CD1c-positive myeloid dendritic cell (primary cell): ENCODE measurements around the gene HIBADH.
"Not testable (repeated sequence)": the region's sequence is repeated elsewhere in the genome, so short reads cannot be mapped to it uniquely, and the experiment has no call there.

Experiments used
- DNase-seq: peaks from one replicate; pipeline ENCODE4 v3.0.0-alpha.2; 2016; ENCODE audit errors: extremely low spot score

The HIBADH gene

DNA sequence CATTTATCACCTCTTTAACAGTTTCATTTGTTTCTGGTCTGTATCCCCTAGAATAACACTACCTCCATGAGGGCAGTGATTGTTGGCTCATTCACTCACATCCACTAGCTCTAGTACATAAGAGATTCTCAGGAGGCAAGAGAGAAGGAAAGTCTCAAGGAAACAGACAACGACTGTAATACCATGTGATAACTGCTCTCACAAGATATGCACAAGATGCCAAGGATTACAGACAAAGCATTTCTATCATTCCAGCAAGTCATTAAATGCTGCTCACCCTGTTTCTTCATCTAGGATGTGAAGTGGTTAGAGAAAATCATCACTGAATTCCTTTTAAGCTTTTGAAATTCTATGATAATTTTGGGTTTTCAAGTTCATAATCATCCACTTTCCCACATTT lies 115.3 kb downstream of the HIBADH start:
- DNase-seq: no peak

DNA sequence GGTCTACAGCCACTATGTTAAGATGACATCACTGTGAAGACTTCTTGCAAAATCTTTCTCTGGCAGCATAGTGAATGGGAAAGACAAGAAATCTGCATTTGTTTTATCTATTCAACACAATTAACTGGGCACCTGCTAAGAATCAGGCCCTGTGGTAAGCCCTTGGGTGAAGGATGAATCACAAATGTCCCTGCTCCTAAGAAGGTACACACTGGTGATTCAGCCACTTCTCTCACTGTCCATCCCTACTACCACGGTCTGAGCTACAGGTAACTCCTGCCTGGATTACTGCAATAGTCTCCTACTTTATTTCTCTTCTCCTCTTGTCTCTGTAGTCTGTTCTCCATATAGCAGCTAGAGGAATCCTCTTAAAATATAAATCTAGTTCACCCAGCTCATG lies 116.1 kb downstream of the HIBADH start:
- no peak for DNase-seq

DNA sequence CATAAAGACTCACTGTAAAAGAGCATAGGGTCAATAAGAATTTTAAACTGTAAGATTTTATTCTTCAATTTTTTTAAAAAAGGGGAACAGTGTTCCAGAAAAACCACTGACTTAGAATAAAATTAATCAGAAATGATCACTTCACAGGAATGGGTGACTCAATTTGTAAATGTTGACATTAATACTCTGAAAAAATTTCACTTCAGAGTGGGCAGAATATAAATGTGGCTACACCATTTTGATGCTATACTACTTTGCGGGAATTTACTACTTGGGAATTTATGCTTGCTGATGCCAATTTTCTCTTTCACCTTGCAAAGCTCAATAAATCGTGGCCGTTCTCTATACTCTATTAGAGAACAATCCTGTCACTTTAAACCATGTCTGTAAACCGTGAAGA lies 126.9 kb downstream of the HIBADH start:
- no peak for DNase-seq

DNA sequence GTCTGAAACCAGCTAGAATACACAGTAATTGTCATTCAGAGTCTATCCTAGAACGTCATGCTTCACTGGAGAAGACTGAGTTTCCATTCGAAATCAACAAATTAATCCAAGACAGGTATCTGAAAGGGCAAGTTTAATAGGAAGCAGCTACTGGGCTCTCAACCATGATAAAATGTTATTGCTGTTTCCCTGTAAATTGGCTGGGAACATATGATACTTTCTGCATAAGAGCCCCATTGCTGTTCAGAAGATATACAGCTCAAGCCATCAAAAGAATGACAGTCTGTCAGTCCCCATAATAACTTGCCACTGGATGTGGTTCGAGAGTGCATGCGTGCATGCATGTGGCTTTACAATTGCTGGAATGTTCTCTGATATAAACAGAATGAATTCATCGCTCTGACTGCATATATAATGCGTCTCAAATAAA lies 129.0 kb downstream of the HIBADH start:
- no peak for DNase-seq

DNA sequence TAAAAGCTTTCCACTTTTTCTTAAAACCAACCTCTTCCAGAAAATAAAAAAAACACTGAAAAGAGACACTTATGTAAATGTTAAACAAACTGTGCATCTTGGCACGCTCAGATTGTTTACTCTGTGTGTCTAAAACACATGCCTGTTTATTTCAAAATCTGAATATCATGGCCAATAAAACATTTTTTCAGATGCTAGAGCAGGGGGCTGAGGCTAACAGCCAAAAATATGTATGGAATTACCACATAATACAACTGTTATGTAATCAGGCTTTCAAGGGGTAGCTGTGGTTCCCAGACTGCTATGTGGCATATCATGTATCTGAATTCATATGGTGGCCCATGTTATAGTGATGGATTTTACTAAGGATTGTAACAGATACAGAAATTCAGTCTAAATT lies 130.4 kb downstream of the HIBADH start:
- no peak for DNase-seq

DNA sequence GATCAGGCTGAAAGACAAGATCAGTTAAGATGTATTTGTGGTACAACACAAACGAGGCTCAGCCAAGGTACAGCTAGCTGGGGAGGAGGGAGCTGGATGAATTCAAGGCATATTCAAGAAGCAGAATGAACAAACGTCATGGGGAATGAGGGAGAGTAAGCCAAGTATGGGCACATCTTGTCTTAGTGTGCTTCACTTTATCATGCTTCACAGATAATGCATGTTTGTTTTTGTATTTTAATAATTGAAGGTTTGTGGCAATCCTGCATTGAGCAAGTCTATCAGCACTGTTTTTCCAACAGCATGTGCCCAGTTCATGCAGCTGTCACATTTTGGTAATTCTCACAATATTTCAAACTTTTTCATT lies 135.4 kb downstream of the HIBADH start:
- DNase-seq: no peak

DNA sequence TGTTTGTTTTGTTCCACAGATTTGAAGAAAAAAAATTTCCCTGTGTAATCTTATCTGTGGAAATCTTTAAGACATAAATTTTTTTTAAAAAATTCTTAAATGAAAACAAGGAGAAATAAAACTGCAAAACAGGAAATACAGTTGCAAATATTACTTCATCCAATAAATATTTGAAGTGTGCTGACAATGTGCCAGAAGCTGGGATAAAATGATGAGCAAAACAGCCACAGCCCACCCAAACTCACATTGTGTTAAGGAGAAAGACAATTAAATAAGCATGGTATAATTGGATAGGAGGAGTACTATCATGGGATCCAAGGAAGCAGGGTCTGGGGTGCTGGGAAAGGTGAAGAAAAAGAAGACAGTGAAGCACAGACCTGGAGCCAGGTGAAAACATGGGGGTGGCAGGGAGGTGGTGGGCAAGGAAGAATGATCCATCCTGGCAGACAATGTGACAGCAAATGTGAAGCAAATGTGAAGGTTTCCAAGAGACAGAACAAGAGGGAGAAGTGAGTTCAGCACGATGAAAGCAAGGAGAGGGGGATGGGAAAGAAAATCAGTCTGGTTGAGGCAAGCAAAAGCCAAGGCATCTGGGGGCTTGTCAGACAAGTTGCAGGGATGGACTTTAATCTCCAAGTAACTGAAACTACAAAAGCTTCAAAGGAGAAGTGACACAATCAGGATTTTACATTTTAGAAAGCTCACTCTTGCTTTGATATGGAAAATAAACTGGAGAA lies 135.9 kb downstream of the HIBADH start:
- DNase-seq: no peak

DNA sequence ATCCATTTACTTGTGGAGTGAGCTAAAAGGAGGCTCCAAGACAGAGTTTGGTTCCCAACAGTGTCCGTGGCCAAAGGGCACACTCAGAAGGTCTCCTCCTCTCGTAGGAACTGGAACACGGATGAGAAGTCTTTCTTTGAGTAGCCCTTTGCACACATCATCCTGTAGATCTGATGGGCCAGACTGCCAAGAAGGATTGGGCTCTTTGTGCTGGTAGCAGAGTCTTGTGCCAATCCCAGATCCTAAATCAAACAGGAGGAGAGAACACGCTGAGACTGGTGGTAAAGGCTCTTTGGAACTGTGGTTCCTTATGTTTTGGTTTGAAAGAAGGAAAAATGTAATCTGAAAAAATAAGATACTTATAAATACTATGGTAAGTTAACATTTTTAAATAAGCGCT lies 136.6 kb downstream of the HIBADH start:
- no peak for DNase-seq

DNA sequence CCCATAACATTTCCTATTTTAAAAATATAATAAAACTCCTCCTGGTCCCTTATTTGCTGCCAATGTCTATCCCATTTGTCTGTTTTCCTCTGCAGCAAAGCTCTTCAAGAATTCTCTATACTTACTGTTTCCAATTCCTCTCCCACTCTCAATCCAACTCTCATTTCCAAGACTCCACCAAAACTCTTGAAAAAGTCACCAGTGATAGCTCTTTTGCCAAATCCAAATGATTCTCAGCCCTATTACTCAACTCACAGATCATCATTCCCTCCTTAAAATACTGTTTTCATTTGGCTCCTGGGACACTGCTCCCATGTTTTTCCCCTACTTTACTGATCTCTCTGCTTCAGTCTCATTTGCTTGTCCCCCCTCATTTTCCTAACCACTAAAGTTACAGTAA lies 139.4 kb downstream of the HIBADH start:
- DNase-seq: no peak

DNA sequence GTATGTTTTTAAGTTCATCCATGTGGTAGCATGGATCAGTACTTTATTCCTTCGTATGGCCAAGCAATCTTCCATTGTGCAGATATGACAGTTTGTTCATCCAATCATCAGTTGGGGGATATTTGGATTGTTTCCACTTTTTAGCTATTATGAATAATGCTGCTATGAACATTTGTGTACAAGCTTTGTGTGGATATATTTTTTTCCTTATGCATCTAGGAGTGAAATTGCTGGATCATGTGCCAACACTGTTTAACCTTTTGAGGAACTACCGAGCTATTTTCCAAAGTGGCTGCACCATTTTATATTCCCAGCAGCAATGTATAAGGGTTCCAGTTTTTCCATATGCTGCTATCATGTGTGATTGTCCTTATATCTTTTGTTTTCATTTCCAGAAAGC lies 140.1 kb downstream of the HIBADH start:
- no peak for DNase-seq

DNA sequence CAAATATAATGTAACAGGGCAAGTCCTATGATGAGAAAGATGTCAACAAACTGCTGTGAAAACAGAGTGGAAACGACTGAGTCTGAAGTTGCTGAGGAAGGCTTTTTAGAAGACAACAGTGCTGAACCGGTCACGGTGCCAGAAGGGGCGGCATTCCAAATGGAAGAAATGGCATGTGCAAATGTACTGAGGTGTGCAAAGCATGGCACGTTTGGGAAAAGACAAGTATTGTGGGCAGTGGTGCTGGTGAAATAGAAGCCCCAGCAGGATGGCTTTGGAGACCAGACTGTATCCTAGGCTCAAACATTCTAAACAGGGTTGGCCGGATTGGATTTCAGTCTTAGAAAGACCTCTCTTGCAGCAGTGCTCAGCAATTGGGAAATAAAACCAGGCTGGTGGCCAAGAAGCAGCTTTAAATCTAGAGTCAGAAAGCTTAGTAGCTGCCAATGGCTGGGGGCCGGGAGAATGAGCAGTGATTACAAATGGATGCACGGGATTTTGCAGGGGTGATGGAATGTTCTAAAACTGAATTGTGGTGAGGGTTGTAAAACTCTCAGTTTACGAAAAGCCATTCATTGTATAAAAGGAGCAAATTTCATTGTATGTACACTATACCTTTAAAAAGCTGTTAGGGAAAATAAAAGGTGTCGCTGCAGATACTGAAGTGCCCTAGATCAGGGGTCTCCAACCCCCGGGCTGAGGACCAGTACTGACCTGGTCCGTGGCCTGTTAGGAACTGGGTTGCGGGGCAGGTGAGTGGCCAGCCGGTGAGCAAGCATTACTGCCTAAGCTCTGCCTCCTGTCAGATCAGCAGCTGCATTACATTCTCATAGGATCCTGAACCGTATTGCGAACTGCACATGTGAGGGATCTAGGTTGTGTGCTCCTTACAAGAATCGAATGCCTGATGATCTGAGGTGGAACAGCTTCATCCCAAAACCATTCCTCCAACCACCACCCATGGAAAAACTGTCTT lies 141.6 kb downstream of the HIBADH start:
- DNase-seq: no peak

DNA sequence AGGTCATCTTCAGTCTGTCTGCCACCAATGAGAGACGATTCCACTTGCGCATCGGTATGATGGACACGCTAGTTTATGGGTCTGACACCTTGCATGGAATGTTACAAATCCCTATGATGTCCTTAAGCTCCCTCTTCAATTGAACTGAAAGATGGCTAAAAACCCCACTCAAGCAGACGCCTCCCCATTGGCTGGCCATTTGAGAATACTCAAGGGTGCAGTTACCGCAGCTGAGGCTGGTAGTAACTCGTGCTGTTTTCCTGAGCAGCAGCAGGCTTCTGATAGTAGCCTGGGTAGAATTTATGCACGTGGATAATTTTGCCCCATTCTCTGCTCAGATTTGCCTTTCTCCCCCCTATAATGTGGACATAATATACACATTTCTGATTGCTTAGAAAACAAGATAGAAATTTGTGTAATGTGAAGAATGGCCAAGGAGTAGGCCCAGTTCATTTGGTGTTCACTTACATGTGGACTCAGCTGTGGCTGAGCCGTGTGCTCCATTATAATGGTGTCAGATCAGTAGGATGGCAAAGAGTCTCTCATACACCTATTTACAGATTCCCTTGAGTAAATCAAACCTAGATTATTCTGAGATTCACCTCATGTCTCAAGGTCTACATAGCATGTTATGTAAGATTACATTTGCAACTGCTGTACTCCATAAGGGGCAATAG lies 142.8 kb downstream of the HIBADH start:
- no peak for DNase-seq

DNA sequence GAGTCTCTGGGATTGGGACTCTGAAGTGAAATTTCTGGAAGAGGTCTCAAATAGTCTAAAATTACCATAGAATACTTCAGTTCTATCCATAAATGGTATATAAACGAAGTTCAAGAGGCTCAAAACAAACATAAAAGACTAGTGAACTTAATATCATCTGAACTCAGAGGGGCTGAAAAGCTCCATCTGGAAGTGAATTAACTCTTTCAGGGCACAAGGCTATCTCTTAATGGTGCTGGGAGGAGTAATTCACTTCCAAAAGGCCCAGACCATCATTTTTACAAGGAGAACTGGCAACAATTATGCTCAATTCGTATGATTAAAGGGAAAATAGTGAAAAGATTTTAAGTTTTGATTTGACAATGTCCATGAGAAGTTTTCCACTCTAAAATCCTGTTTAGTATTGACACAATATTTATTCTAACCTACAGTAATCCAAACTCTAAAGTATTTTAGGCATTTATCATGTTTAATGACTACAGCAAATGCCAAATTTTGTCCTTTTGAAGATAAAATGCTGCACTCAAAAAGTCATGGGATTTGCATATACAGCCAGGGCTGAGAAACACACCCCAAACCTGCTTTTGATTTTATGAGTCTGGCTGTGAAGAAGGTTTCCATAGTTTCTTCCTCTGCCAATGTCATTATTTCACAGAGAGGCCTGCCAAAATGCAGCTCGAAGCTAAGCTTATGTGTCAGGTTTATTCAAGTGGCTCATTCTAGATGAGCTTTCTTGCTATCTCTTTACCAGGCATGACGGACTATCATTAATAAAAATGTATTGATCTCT lies 143.9 kb downstream of the HIBADH start:
- no peak for DNase-seq

DNA sequence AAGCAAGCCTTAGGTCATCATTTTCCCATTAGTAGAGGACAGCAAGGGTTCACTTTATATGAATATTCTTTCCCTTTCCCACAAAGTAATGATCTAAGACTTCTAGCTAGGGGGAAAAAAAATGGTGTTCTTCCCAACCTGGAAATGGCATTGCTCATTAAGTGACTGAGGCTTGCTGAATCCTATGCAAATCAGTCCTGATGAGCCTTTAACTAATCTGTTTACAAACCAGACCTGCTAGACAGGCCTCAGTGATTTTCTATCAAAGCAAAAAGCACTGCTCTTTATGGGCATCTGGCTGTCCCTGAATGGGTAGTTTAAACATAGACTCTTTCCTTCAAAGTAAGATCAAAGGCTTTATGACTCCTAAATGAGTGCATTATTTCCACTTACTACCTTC lies 146.3 kb downstream of the HIBADH start:
- no peak for DNase-seq

DNA sequence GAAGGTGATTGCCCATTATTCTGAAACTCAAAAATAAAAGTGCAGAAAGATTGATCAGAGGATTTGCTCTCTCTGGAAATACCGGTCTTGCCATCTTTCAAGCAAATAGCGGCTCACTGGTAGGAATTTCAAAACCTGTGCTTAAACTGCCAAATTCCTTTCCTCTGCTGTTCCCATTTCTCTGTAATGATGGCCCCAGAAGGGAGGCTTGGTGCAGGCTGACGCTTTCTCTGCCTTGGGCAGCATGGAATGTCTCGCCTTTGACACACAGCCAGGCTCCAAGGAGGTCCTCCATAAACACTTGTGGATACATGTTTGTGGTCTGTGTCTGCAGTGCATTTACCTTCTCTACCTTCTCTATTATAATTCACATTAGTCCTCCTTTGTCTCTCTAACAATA lies 146.8 kb downstream of the HIBADH start:
- DNase-seq: no peak

DNA sequence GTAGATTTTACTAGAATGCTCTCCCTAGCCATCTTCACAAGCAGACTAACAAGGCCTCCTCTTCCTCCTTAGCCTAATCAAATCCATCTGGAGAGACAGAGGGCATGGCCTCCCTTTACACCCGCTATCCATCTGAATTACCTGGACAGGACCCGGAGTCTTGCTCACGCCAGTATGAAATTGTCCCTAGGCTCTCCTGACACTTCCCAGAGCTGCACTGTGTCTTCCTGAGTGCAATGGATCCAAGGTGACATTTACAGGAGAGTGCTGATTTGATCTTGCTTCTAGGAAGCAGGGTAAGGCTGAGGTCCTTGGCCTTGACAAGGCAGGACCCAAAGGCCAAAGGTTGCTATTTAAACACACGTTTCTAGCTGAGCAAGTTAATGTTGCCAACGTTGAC lies 147.8 kb downstream of the HIBADH start:
- DNase-seq: no peak

DNA sequence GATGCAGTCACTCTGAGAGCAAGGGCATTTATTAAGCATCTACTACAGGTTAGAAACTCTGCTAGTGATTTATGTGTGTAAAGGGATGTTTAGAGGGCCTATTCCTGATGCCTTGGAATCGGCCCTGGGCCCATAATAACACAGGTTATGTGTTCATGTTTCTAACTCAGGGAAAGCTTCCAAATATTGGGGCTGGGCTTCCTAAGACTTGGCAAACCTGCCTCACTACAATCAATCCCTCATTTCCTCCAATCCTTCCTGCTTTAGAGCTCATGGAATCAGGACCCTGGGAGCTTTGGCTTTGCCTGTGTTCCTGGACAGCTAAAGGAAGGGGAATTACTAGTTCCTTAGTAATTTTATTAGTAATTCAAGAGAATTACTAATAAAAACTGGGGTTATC lies 148.8 kb downstream of the HIBADH start:
- no peak for DNase-seq

DNA sequence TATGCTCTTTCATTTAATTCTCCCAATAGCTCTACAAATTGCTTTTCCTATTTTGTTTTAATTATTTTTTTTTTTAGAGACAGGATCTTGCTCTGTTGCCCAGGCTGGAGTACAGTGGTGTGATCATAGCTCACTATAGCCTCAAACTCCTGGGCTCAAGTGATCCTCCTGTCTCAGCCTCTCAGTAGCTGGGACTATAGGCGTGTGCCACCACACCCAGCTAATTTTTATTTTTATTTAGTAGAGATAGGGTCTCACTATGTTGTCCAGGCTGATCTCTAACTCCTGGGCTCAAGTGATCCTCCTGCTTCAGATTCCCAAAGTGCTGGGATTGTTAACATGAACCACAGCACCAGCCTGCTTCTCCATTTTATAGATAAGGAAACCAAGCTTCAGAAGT lies 151.3 kb downstream of the HIBADH start:
- DNase-seq: not testable (repeated sequence)

DNA sequence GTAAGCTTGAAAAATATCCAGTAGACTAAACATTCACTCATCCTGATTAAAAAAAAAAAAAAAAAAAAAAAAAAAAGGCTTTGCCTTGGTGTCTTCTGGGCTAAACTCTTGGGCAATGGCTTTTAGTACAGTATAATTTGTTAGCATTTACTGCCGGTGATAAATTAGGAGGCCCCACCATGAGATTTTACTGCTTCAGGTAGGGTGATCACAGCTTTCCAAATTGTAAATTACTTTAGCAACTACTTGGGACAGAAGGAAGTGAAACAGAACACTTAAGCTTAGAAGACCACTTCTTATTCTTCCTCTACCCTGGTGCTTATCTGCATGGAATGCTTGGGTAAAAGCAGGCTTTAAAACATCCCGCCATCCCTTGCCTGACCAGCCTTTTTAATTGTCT lies 152.1 kb downstream of the HIBADH start:
- DNase-seq: no peak

DNA sequence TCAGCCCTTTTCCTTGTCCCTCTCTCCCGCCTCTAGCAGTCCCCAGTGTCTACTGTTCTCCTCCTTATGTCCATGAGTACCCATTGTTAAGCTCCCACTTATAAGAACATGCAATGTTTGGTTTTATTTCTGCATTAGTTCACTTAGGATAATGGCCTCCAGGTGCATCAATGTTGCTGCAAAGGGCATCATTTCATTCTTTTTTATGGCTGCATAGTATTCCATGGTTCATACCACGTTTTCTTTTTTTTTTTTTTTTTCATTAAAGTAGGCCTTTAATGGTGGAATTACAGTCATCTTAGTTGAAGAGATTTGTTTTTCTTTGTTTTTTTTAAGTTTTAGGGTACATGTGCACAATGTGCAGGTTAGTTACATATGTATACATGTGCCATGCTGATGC lies 160.8 kb downstream of the HIBADH start:
- DNase-seq: not testable (repeated sequence)

DNA sequence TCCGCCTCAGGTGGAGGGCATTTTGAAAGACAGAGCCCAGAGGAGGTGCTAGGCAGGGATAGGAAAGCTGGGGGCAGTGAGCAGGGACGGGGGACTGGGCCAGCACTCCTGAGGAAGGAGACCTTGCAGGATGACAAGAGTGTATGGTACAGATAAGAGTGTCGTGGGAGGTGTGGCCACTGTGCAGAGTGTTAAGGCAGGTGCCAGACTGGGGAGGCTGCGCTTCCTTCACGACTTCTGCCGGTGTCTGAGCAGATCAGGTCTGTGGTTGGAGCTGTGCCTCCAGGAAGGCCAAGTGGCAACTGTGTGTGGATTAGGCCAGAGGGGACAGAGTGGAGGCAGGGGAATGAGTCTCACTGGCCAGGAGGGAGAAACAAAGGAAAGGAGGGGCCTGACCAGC lies 161.7 kb downstream of the HIBADH start:
- no peak for DNase-seq

DNA sequence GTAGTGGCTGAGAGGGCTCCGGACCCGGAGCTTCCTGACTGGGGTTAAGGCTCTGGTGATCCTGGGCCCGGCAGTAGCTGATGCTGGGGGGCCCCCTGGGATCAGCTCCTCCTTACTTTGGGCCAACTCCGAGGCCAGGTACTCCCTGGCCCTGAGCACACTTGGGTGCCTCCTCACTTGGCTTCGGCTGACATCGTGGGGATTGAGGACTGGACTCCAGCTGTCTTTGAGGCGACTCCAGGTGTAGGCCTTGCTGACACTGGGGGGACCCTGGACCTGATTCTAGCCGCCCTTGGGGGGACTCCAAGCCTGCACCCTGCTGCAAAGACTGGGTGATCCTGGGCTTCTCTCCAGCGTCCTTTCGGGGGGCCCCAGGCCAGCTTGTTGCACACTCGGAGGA lies 170.5 kb downstream of the HIBADH start:
- DNase-seq: no peak
